Stomach (tissue), 4 donors: ENCODE results near the gene TRPC3.

Source experiments
- CTCF ChIP-seq, 7 experiments: fragments of 450-650 bp in 4 of 7; fragments of 200-600 bp in 3 of 7; sonication (generic) in 3 of 7; IDR thresholded peaks; one replicate each; pipeline ENCODE4 v1.5.1; 2016 to 2019; ENCODE audit warnings: antibody characterized with exemption in 7 of 7, control low read depth in 2 of 7, mild to moderate bottlenecking in 1 of 7
- EP300 ChIP-seq: sonication (generic); formaldehyde crosslinking; IDR thresholded peaks from one replicate; pipeline ENCODE4 v1.6.1; 2017; ENCODE audit warnings: antibody characterized with exemption
- POLR2A ChIP-seq, 4 donors: fragments of 450-650 bp; IDR thresholded peaks; one replicate each; pipeline ENCODE4 v1.6.1; 2016; ENCODE audit warnings: antibody characterized with exemption in 4 of 4, control low read depth in 2 of 4, mild to moderate bottlenecking in 1 of 4, moderate library complexity in 1 of 4

GRCh38 chr4:121846662-121847061 lies 105.2 kb downstream of the TRPC3 start:
- TF ChIP-seq CTCF (IDR thresholded peaks at IDR 0.05): no peak
- TF ChIP-seq POLR2A (IDR thresholded peaks at IDR 0.05): no peak
- no peak for TF ChIP-seq EP300
